Measurements from ENCODE around the gene FXYD7. TPM values are rescaled to one million over a fixed set of nuclear protein-coding genes. Genes with fewer than 3 reads are reported as not detected.
A peak's percentile ranks its signal among the peaks of the same experiment; 100 is the strongest.
"Not testable (repeated sequence)": the region's sequence is repeated elsewhere in the genome, so short reads cannot be mapped to it uniquely, and the experiment has no call there.

The FXYD7 gene, protein sequence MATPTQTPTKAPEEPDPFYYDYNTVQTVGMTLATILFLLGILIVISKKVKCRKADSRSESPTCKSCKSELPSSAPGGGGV
- not detected in 2 replicates for total RNA-seq (2014; rRNA removed; shearing (Covaris generic))

DNA sequence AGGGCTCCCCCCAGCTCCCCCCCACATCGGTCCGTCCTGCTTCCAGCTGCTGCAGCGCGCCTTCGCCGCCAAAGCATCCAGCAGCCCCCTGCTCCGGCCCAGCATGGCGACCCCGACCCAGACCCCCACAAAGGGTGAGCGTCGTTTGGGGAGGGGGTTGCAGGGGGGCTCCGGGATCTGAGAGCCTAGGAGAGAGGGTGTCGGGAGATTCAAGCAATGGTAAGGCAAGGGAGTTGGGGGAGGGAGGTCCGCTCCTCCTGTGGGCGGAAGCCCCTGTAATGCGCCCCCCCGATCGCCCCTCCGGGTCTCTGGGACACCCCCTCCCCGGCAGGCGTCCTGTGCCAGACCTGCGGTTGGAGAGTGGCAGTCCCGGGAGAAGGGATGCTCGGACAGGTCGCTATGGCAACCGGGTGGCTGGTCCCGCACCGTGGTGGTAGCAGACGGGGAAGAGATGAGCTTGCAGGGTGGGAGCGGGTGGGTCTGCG lies at the start of gene FXYD7:
TSS of gene FXYD7 (plus strand) at position 25 of the 485 bp plus-strand sequence. CDS start at position 104, 79 bp downstream.
- DNase-seq (ENCODE audit: low spot score): no peak

DNA sequence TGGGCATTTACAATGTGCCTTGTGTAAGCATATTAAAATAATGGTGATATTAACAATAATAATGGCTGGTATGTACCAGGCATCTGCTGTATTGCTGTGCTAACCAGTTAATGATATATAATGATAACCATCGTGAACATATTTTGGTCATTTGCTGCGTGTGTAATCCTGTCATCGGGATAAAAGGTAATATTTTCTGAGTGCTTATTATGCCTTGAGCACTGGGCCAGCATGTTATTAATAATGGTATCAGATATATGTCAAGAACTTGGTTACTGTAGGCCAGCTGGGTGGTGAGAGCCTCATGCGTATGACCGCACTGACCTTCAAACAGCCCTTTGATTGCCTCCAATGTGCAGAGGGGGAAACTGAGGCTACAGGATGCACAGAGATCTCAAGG lies 49.6 kb upstream of the FXYD7 start:
- no peak for DNase-seq (ENCODE audit: low spot score)

DNA sequence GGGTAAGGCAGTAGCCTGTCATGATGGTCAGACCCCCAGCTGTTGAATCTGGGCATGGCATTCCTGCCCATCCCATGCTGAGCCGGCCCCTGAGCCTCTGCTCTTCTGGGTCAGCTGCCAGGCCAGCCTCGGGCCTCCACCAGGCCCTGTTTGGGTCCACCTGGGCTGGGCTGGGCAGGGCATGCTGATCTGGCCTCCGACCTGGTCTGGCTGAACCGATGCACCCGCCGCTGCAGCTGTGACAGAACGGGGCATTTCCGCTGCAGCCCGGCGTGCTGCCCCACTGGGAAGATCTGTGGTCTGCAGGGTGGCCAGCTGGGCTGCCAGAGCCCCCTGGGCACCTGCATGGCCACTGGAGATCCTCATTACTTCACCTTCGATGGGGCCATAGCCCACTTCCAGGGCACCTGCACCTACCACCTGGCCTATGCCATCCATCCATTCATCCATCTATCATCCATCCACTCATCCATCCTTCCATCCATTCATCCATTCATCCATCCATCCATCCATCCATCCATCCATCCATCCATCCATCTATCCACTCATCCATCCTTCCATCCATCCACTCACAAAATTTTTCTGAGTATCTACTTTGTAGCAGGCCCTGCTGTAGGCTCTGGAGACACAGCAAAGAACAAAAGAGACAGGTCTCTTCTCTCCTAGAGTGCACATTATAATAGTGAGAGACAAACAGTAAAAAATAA lies 49.0 kb upstream of the FXYD7 start:
- no peak for DNase-seq (ENCODE audit: low spot score)

DNA sequence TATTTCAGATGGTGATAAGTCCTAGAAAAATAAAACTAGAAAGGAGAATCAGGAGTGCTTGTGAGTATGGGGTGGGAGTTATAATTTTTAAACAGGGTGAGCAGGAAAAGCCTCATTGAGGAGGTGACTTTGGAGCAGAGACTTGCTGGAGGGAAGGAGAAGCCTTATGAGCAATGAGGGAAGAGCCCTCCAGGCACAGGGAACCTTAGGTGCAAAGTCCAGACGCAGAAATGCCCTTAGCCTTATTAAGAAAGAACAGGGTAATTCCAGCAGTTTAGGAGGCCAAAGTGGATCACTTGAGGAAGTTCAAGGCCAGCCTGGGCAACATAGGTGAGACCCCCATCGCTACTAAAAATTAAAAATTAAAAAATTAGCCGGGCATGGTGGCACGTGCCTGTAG lies 48.4 kb upstream of the FXYD7 start:
- DNase-seq (ENCODE audit: low spot score): no peak

DNA sequence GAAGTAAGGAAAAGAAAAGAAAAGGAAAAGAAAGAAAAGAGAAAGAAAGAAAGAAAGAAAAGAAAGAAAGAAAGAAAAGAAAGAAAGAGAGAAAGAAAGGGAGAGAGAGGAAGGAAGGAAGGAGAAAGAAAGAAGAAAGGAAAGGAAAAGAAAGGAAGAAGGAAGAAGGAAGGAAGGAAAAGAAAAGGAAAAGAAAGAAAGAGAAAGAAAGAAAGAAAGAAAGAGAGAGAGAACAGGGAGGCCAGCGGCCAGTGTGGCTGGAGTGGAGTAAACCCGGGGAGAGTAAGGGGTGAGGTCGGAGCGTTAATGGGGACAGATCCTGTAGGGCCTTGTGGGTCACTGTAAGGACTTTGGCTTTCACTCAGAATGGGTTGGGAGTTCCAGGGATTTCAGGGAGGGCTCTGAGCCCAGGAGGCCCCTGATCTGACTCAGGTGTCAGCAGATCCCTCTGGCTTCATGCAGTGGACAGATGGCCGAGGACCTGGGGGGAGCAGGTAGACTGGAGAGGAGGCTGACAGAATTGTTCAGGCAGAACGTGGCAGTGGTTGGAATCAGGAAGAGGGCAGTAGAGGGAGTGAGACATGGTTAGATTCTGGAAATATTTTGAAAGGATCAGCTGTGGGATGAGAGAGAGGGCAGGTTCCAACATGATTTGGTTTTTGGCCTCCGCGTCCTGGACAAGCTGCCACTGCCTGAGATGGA lies 47.2 kb upstream of the FXYD7 start:
- DNase-seq (ENCODE audit: low spot score): no peak

DNA sequence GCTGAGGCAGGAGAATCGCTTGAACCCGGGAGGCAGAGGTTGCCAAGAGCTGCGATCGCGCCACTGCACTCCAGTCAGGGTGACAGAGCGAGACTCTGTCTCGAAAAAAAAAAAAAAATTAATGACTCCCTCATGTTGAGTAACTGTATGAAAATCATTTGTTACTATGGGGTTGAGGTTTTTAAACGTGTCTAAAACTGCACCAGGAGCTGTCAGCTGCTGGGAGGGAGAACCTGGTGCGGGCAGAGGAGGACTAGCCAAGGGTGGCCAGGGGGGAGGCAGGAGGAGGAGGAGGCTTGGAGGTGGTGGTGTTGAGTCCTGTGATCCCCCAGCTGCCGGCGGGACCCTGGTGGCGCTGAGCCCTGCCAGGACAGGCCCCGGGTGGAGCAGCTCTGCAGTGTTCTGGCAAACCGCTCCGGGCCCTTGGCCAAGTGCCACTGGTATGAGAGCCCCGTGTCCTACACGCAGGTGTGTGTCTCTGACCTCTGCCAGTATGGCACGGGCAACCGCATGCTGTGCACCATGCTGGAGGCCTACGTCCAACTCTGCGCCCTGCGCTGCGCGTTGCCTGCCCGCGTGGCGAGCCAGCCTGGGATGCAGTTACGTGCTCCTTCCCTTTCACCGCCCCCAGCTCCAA lies 44.5 kb upstream of the FXYD7 start:
- no peak for DNase-seq (ENCODE audit: low spot score)

DNA sequence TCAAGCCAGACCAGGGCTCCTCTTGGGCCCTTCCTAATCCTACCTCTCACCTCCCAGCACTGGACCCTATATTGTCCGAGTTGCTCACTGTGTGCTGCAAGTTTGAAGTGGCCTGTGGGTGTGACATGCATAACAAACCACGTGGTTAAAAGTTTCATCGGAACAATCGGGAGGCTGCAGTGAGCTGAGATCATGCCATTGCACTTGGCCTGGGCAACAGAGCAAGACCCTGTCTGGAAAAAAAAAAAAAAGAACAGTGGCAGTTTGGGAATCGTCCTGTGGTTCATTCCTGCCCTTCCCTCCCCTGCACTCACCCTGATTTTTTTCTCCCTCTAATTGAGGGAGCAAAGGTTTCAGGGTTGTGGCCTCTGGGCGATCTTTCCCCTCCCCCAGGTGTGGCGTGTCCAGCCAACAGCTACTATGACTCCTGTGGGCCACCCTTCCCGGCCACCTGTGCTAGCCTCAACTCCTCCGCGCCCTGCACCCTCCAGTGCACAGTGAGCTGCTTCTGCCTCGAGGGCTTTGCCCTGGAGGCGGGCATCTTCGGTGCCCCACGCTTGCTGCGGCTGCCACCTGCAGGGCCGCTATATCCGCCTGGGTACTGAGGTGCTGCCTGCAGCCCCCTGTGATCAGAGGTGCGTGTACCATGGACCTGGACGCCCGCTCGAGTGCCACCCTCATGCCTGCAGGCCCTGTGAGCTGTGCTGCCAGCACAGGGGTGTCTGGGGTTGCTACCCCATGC lies 43.7 kb upstream of the FXYD7 start:
- DNase-seq (ENCODE audit: low spot score): no peak

DNA sequence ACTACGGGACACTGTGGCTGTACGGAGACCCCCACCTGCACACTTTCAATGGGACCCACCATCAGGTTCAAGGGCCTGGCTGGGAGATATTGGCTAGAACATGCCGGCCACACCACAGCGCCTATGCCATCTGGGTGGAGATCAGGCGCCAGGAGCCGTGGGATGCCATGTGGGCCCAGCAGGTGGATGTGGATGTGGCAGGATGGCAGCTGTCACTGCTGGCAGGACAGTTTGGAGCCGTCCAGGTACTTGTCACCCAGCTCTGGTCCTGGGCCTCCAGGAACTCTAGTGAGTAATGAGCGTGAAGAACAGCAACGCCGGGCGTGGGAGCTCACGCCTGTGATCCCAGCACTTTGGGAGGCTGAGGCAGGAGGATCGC lies 43.2 kb upstream of the FXYD7 start:
- no peak for DNase-seq (ENCODE audit: low spot score)

DNA sequence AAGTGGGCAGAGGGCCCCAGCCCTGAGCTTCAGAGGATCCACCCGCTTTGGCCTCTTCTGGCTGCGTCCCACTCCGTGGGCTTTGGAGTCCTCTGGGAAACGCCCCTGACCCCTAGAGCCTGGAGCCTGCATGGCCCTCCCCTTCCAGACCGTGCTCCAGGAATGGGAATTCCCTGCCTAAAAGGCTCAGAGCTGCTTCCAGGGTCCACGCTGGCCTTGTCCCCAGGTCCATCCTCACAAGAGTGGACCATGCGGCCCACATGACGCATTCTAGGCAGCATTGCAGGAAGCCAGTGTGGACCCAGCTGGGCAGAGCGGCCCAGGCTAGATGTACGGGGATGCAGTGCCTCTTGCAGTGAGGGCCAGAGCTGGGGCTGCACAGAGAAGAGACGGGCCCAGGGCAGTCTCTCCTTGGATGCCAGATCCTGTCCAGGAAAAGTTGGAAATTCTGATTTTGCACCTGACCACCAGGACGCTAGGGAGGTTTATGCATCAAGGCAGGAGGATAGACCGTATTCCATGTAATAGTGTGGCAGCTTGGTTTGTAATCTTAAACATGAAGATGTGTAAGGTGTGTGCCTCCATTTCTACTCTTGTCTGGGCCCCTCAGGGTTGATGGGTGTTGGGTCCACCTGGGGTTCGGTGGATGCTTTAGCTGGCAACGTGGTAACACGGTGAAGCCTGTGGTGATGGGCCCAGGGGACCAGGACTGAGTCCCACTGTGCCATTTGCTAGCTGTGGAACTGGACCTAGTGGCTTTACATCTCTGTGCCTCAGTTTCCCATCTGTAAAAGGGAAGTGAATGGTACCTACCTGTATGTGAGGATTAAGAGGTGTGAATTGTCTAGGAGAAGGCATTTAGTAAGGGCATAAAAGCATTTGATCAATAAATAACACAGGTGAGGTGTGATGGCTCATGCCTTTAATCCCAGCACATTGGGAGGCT lies 42.2 kb upstream of the FXYD7 start:
- no peak for DNase-seq (ENCODE audit: low spot score)

DNA sequence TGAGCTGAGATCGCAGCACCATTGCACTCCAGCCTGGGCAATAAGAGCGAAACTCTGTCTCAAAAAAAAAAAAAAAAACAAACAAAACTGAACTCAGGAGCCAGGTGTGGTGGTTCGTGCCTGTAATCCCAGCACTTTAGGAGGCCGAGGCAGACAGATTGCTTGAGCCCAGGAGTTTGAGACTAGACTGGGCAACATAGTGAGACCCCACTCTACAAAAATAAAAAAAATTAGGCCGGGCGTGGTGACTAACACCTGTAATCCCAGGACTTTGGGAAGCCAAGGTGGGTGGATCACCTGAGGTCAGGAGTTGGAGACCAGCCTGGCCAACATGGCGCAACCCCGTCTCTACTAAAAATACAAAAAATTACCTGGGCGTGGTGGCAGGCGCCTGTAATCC lies 41.1 kb upstream of the FXYD7 start:
- DNase-seq (ENCODE audit: low spot score): not testable (repeated sequence)

DNA sequence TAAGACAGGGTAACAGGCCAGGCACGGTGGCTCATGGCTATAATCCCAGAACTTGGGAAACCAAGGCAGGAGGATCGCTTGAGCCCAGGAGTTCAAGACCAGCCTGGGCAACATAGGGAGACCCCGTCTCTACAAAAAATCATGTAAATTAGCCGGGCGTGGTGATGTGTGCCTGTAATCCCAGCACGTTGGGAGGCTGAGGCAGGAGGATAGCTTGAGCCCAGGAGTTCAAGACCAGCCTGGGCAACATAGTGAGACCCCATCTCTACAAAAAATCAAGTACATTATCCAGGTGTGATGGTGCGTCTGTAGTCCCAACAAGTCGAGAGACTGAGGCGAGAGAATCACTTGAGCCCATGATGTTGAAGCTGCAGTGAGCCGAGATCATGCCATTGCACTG lies 39.4 kb upstream of the FXYD7 start:
- not testable (repeated sequence) for DNase-seq (ENCODE audit: low spot score)

DNA sequence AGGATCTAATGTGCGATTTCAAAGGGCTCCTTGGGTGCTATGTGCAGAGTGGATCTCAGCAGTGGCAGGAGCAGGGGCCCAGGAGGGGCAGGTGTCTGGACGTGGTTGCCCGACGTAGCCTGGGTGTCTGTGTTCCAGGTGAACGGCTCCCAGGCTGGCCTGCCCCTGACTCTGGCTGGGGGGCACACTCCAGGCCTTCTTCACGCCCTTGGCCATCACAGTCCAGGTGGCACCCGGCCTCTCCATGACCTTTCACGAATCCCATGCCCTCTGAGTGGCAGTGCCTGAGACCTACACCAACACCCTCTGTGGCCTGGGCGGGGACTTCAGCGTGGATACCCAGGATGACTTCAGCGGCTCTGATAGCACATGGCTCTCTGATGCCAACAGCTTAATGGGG lies 38.7 kb upstream of the FXYD7 start:
- no peak for DNase-seq (ENCODE audit: low spot score)

DNA sequence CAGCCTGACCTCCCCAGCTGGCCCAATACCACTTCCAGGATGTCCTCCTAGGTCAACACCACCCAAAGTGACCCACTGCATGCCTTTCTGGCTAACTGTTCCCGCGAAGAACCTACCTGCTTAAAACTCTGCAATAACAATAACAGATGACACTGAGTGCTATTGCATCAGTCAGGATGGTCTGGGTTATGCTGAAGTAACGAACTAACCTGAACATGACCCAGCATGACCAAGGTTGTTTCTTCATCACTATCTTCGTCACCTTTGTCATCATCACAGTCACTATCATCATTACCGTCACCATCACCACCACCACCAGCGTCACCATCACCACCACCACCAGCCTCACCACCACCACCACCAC lies 38.0 kb upstream of the FXYD7 start:
- no peak for DNase-seq (ENCODE audit: low spot score)

DNA sequence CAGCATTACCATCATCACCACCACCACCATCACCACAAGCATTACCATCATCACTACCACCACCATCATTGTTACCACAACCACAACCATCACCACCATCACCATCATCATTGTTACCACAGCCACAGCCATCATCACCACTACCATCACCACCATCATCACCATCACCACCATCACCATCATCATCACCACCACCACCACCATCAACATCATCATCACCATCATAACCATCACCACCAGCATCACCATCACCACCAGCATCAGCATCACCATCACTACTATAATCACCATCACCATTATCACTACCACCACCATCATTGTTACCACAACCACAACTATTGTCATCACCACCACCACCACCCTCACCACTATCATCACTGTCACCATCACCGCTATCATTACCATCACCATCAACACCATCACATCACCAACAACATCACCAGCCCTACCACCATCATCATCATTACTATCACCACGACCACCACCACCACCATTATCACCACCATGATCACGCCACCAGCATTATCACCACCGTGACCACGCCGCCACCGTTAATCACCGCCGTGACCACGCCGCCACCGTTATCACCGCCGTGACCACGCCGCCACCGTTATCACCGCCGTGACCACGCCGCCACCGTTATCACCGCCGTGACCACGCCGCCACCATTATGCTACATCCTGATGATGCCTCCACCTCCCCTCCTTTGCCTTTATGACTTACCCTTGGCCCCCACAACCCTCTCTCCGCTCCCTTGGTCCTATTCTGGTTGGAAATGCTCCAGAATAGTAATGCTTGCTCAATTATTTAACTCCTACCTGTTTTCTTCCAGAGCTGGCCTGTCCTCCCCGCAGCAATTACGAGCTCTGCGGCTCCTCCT lies 37.4 kb upstream of the FXYD7 start:
- no peak for DNase-seq (ENCODE audit: low spot score)

DNA sequence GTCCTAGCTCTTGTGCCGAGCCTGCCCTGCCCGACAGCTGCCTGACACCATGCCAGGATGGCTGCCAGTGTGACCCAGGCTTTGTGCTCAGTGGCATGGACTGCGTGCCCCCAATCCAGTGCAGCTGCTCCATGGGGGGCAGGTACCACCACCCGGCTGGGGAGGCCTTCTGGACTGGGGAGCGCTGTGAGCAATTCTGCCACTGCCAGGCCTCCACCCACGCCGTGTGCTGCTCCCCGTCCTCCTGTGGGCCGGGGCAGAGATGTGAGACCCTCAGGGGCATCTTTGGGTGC lies 36.8 kb upstream of the FXYD7 start:
- DNase-seq (ENCODE audit: low spot score): no peak

DNA sequence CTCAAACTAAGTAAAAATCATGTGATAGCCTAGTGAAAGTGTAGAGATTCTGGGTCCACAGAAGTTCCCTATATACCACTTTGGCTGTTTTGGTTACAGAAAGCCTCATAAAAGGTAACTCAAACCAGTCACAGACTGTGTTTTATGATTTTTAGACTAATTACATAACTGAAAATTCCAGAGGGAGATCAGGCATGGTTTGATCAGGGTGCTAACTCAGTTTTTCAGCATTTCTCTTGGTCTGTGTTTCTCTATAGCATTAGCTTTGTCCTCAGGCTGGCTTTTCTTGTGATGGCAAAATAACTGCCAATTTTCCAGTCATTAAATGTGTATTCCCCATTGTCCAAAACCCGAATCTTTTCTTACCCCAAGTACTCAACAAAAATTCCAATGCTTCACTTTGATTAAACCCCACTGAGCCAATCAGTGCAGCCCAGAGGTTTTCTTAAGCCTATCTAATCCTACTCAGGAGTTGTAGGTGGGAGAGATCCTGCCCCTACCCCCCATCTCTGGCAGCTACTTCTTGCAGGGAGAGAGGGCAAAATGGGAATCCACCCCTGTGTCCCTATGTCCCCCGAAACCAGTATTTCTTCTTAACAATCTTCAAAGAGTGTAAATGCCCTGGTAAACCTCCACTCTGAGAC lies 36.0 kb upstream of the FXYD7 start:
- DNase-seq (ENCODE audit: low spot score): no peak

DNA sequence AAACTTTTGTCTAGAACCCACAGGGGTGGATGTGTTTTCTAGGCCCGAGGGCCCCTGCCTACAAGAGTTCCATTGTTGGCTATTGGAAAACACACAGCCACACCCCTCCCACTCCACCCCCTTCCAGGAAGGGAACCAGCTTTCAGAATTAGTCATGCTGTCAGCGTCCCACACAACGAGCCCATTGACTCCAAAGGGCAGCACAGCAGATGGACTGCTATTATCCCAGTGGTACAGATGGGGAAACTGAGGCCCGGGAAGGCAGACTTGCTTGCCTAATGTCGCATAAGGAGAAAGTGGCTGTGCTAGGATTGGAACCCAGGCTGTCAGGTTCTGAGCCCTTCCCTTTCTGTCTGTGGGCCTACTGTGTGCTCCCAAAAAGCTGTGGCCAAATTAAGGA lies 35.5 kb upstream of the FXYD7 start:
- DNase-seq (ENCODE audit: low spot score): peak; percentile 41

DNA sequence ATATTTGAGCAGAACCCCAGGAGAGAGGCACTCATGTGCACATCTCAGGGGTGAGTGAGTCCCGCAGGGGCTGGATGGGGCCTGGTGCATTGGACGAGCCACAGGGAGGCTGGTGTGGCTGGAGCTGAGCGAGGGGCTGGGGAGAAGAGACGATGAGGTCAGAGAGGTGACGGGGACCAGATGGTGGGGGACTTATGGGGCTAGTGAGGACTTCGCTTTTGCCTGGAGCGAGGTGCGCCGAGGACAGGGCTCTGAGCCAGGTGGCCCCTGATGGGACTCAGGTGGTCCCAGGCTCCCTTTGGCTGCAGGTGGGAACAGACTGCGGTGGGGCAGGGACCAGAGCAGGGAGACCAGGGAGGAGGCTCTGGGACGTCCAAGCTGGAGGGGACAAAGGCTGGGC lies 34.3 kb upstream of the FXYD7 start:
- DNase-seq (ENCODE audit: low spot score): no peak

DNA sequence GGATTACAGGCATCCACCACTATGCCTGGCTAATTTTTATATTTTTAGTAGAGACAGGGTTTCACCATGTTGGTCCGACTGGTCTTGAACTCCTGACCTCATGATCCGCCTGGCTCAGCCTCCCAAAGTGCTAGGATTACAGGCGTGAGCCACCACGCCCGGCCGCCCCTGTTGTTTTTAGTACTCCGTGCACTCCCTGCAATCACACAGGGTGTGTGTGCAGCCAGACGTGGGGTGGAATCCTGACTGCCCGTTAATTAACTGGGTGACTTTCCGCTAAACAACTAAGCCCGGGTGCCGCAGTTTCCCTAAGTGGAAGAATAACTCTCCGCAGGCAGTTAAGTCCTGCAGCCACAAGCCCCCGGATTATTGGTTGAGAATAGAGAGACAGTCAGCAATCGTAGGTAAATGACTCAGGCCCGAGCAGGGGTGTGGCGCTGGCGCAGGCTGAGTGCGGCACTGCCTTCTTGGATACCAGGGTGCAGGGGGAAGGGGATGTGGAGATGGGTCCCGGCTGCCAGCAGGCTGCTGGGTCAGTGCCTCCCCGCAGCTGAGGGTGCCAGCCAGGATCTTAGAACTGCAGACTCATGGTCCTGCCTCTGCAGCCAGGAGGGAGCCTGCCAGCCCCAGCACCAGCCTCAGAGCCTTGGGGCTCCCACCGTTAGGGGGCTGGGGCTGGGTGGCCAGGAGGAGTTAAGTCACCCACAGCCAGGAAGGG lies 33.5 kb upstream of the FXYD7 start:
- DNase-seq (ENCODE audit: low spot score): no peak
